GM18951 (cell line): Measurements from ENCODE around the gene HERC3.

ENCODE experiments used
- POLR2A ChIP-seq: IDR thresholded peaks from 4 replicates; pipeline ENCODE4 v1.6.1; 2011; ENCODE audit warnings: mild to moderate bottlenecking; ENCODE audit not compliant: insufficient read length, insufficient read depth; ENCODE audit errors: extremely low read depth
- in situ Hi-C: fragments of 300-500 bp; cut with MboI; formaldehyde crosslinking; loops from one replicate; pipeline ENCODE4 v1.12.0; 2022; ENCODE audit warnings: low sequenced_read_pairs, mixed read lengths, inconsistent platforms; ENCODE audit not compliant: unreplicated experiment

The HERC3 gene

DNA sequence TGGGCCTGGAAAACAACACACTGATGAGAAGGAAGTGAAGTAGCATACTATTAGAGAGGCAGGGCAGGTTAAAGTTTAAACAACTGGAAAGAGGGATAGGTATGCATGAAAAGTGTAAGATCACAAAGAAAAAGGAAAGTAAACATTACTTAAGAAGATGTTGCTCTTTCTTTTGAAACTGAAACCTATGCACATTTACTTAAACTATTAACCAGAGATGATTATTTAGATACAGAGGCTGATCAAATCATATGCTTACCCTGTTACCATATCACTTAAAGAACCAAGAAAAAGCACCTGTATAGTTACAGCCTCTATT is 67.6 kb downstream of the HERC3 start:
- in situ Hi-C loops: loop anchor here (5.0 to 25.0 kb wide), 2 partner anchors 133 to 448 kb away; no protein-coding TSS in a partner anchor
- no peak for TF ChIP-seq POLR2A

DNA sequence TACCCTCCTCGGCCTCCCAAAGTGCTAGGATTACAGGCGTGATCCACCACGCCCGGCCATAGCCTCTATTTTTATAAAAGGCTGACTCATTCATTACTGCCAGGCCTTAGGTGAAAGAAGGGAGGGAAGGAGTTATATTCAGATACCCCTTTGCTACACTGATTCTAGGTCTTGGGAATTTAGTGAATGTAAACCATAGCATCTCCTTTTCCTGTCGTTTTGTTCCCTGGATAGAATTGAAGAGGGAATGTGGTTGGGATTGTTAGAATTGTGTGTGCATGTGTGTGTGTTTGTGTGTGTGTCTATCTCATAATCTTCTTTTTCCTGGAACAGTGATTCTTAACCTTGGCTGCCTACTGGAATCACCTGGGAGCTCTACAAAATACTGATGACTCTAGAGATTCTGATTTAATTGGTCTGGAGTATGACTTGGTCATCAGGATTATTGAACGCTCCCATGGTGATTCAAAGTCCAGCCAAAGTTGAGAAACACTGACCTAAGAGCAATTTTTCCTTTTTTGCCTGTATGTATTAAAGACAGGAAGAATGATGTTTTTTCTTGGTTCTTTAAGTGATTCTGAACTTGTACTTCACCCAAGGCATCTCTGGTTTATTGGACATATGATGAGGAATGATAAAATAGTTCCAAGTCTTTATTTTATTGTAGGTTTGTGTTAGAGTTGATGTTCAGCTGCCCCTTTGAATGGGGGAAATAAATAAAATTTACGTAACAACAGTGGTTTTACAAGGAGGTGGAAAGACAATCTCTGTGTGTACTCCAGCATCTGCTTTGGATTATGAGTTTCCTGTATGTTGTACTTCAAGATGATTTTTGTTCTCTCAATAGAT is 68.4 kb downstream of the HERC3 start:
- no peak for TF ChIP-seq POLR2A
- in situ Hi-C loops: loop anchor here (5.0 to 25.0 kb wide), 2 partner anchors 133 to 448 kb away; no protein-coding TSS in a partner anchor

DNA sequence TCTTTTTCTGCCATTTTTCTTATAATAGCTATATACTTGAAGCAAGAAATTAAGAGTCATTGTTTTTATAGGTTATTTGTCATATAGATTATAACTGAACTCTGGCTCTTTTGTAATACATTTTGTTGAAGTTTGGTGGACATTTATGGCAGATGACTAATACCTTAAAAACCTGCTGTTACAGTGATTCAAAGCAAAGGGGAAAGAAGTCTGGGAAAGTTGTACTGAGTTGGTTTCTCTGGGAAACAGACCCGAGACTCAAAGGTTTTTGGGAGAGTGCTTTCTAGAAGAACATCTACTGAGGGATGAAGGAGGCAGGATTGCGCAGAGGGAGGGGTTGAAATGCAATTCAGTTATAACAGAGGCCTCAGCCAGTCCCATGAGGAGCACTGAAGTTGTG is 69.5 kb downstream of the HERC3 start:
- in situ Hi-C loops: loop anchor here (5.0 to 25.0 kb wide), 2 partner anchors 134 to 449 kb away; no protein-coding TSS in a partner anchor
- no peak for TF ChIP-seq POLR2A

DNA sequence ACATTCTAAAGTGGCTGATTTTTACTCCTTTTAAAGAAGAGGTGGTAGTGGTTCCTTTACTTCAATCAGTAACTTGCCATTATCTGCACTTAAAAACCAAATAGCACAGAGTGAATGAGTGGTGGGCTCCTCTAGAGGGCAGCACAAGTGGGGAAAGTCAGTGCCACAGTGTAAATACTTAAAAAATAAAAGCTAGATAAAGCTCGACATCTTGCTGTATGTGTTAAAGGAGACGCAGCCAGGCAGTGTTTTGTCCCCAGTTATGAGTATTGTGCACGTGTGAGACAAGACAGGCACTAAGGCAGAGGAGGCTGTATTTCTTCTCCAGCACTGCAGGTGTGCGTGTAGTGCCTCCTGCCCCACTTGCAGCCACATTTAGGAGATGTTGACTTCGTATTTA is 80.7 kb downstream of the HERC3 start:
- TF ChIP-seq POLR2A: no peak
- in situ Hi-C loops: loop anchor here (25.0 kb wide), 1 partner anchor 461 kb away; no protein-coding TSS in a partner anchor

DNA sequence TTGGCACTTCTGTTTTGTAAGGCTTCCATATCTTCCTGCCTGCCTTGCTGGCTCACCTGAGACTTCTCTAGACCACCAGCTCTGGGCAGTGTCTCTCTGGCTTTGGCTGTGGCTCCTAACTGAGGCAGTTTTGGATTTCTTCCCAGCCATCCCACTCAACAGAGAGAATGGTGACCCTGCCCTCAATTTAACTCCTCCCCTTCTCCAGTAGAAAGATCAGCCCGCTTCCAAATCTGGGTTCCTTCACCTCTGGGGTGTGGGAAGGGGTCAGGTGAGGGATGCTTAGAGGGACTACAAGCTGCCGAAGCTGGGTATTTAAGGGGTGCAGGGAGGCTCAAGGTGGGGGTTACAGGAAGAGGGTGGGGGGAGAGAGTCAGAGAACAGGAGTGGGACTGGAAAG is 81.6 kb downstream of the HERC3 start:
- TF ChIP-seq POLR2A: no peak
- in situ Hi-C loops: loop anchor here (25.0 kb wide), 1 partner anchor 462 kb away; no protein-coding TSS in a partner anchor

DNA sequence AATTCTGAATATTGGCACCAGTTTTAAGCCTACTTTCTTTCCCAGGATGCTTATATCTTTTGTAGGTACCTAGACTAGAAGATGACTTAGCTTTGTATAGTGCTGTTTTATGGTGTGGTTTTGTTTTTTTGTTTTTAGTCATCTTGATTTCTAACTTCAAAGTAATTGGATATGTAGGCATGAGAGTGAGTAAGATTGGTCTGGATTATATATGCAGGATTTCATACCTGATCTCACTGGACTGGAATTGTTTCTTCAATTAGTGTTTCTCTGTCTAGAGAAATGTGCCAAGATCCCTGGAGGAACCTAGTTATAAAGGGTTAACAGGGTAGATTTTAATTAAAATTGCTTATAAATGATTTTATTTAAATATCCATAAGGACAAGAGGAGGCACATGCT is 82.3 kb downstream of the HERC3 start:
- no peak for TF ChIP-seq POLR2A
- in situ Hi-C loops: loop anchor here (25.0 kb wide), 1 partner anchor 462 kb away; no protein-coding TSS in a partner anchor

DNA sequence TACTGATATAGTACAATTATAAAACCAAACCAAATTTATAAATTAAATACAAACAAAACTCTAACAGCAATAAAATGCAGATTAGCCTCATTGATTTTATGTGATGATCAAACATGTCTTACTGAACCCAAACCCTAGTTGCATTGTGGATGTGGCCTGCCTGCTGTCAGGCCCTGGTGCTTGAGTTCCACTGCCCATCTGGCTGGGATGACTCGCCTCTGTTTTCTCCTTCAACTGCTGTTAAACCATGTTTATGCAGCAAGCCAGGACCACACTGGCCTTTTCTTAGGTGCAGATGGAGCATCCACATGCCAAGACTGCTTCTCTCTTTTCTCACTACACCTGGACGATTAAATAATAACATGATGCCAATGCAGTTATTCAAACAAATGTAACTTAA is 82.7 kb downstream of the HERC3 start:
- TF ChIP-seq POLR2A: no peak
- in situ Hi-C loops: loop anchor here (25.0 kb wide), 2 partner anchors 337 to 463 kb away; no protein-coding TSS in a partner anchor

DNA sequence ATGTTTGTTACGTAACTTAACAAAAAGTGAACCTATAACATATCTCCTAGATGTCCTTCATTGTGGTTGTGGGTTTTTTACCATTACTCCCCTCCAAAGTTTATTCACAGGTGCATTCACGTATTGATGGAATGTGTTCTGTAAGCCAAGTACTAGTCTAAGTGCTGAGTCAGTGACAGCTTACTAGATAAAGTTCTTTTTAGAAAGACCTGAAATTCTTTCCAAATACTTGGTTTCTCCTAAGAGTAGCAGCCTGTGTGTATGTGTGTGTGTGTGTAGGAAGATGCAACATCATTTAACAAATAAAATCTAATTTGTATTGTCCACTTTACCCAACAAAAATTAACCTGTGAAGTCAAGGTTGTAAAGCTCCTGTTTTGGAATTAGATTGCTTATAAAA is 83.3 kb downstream of the HERC3 start:
- TF ChIP-seq POLR2A: no peak
- in situ Hi-C loops: loop anchor here (25.0 kb wide), 1 partner anchor 337 kb away; no protein-coding TSS in a partner anchor

DNA sequence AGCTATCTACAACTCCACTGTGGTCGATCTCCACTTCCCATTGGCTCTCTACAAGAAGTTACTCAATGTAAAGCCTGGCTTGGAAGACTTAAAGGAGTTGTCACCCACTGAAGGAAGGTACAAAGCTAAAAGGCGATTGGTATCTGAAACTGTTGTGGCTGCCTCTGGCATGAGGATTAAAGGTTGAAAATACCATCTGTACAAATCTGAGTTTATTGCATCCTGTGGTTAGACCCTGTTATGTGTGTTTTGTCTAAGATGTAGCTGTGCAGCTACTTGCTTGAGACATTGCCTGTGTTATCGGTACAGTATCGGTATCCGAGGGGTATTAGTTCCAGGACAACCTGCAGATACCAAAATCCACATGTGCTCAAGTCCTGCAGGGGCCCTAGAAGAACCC is 88.9 kb downstream of the HERC3 start:
- TF ChIP-seq POLR2A: no peak
- in situ Hi-C loops: loop anchor here (25.0 kb wide), 1 partner anchor 331 kb away; no protein-coding TSS in a partner anchor

DNA sequence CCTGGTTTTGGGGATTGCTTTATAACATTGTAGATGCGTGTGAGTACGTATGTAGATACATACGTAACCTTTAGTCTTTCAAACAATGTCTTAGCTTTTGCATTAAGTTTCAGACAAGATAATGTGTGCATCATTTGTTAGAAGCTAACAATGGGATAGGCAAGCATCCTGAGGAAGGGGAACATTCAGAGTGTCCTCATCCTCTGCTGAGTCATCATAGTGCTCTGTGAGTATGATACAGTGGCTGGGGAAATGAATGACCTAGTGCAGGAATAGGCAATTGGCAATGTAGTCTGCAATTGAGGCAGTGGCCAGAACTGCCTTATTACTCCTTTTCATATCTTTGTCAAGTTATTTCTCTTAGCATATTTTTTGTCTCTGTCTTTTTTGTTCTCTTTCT is 98.1 kb downstream of the HERC3 start:
- TF ChIP-seq POLR2A: no peak
- in situ Hi-C loops: loop anchor here (25.0 kb wide), 1 partner anchor 322 kb away; no protein-coding TSS in a partner anchor

DNA sequence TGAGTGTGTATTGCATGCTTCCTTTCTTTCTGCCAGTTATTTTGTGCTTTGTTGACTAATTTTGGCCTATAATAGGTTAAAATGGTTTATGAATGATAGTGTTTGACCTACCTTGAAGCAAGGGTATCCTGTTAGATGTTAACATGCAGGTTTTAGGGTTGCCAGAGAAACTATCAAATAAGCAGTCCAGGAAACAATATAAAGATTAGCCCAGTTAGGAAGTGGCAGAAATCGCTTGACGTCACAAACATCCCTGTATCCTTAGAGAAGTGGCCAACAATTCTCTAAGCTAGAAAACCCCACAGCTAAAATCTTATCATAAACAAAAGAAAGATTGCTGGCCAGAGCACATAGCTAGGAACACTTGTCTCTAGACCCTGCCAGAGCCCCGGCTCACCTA is 101.5 kb downstream of the HERC3 start:
- no peak for TF ChIP-seq POLR2A
- in situ Hi-C loops: loop anchor here (25.0 kb wide), 1 partner anchor 319 kb away; no protein-coding TSS in a partner anchor

DNA sequence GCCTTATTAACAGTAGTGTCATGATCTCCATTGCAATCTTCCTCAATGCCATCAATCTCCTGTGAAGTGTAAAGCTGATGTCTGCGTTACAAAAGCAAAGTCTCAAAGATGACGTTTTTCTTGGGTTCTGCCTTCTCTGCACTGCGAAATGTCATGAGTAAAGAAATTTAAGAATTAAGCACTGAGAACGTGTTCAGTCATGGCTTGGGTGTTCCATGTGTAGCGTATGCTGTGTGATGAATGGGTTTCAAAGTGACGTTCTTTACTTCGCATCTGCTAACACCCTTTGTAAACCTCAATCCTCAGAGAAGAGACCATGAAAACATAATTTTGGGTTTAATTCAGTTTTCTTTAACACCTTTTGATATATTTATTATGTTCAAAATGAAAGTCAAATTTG is 104.3 kb downstream of the HERC3 start:
- no peak for TF ChIP-seq POLR2A
- in situ Hi-C loops: loop anchor here (25.0 kb wide), 1 partner anchor 316 kb away; no protein-coding TSS in a partner anchor

DNA sequence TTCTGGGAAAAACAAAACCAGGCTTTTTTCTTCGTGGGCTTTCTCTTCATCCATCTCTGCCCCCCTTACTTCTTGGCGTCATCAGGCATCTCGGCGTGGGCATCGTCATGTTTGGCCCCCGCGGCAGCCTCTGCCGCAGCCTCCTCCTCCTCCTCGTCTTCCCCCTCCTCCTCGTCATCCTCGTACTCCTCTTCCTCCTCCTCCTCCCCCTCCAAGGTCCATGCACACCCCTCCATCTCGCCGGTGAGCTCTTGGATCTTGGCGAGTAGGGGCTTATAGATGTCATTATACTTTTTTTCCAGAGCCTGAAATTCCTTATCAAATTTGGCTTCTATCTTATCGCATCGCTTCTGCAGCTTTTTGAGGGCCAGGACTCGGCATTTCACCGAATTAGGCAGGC is 104.9 kb downstream of the HERC3 start:
- in situ Hi-C loops: loop anchor here (25.0 kb wide), 1 partner anchor 315 kb away; no protein-coding TSS in a partner anchor
- no peak for TF ChIP-seq POLR2A
